ENCODE data around the gene TMEM184A. TPM values are rescaled to one million over a fixed set of nuclear protein-coding genes. Genes with fewer than 3 reads are reported as not detected.

TMEM184A gene
- total and polyA plus RNA-seq, 2 of the 8 experiments (the other 6 are each of a cell fraction or from before 2014, with no cell fraction given): 1.8 to 2.1 TPM

DNA sequence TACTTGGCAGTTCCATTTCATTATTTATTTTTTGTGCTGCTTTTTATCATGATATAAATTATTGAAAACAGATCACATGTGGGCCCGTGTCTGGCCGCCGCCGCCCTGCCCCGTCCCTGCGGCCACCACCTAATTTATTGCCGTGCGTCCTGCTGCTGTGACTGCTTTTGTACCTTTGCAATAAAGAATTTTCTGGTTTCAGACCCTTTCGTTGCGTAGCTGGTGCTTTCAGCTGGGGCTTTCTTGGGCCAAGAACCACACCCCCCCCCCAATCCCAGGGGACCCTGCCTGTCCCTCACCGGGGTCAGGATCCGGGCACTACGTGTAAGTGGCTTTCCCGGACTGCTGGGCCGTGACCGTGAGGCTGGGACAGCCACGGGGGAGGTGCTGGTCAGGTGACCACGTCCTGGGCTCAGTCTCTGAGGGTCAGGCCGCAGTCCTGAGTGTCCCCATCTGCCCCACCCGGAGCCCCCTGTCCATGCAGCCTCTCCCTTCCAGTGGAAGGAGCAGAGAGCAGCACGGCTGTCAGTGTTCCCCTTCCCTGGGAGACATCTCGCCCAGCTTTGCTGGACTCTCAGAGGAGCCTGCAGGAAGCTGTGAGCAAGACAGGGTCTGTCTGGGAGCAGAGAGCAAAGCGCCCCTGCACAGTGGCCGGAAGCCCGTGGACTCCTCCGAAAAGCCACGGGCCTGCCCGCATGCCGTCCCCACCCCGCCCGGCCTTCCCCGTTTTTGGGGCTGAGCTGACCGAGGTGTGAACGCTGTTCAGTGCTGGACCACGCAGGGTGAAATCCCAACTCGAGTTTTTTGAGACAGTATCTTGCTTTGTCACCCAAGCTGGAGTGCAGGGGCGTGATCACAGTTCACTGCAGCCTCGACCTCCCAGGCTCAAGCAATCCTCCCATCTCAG lies 12.9 kb downstream of the TMEM184A start:
- Histone ChIP-seq H3K23me2 (ENCODE audit: low read depth, low read length) (no peaks in the 10 kb centered on the region), H3K4me3 (ENCODE audit: extremely low read depth in 1 of 4, insufficient read depth in 2 of 4, low read depth in 3 of 4, low read length in 4 of 4) (no peak overlapping the region), H4K8ac (ENCODE audit: extremely low read depth, insufficient read depth, low read length) (no peak overlapping the region; the same call in 1 of the 2 replicates), H2AK5ac (ENCODE audit: low read depth, low read length) (no peak overlapping the region), H3K79me1 (ENCODE audit: low read depth, low read length) (peaks cover under 1% of the 10 kb centered on the region; the same call in 1 of the 2 replicates), H4K20me1 (replicated peaks in 1 of 2; ENCODE audit: control insufficient read depth in 1 of 2, insufficient read depth in 2 of 2, low read length in 2 of 2) (peaks cover 0 to 7% of the 10 kb centered on the region in 2 experiments), H3K18ac (ENCODE audit: extremely low read depth, low read length) (no peak overlapping the region), H3K9me3 (ENCODE audit: insufficient read depth in 2 of 2, low read depth in 1 of 2, low read length in 1 of 2) (no peaks in the 10 kb centered on the region), H4K91ac (replicated peaks; ENCODE audit: insufficient read length, low read length) (no peak overlapping the region), H3K9ac (replicated peaks in 1 of 4; ENCODE audit: extremely low read depth in 1 of 4, low read depth in 3 of 4, low read length in 3 of 4) (no peak overlapping the region), H2BK5ac (ENCODE audit: low read depth, low read length) (no peak overlapping the region), H2AFZ (ENCODE audit: low read length) (no peak overlapping the region), H3K23ac (ENCODE audit: insufficient read length) (no peak overlapping the region), H4K5ac (ENCODE audit: insufficient read length, low read depth, low read length) (no peak overlapping the region), H2BK120ac (replicated peaks; ENCODE audit: low read depth, low read length) (no peak overlapping the region), H2BK12ac (ENCODE audit: low read depth, low read length) (no peak overlapping the region), H2BK15ac (ENCODE audit: low read length) (no peak overlapping the region), H2BK20ac (ENCODE audit: low read length) (no peak overlapping the region), H3K4me2 (ENCODE audit: insufficient read depth in 1 of 2, low read depth in 2 of 2, low read length in 2 of 2) (no peak overlapping the region), H3K4me1 (replicated peaks in 1 of 4; ENCODE audit: control insufficient read depth in 3 of 4, insufficient read depth in 4 of 4, low read length in 3 of 4) (no peaks in the 10 kb centered on the region), H3K36me3 (ENCODE audit: control insufficient read depth in 2 of 4, insufficient read depth in 4 of 4, low read length in 3 of 4) (peaks cover 0 to 17% (median 0%) of the 10 kb centered on the region in 4 experiments; a peak in 4 of 8 replicates), H3K4ac (replicated peaks; ENCODE audit: insufficient read length, low read depth, low read length) (no peak overlapping the region), H3K27me3 (replicated peaks in 1 of 4; ENCODE audit: control insufficient read depth in 3 of 4, extremely low read depth in 1 of 4, insufficient read depth in 3 of 4, low read length in 3 of 4) (no peaks in the 10 kb centered on the region), H3K14ac (ENCODE audit: insufficient read length) (no peak overlapping the region), H3K79me2 (ENCODE audit: control insufficient read depth in 1 of 2, insufficient read depth in 2 of 2, low read length in 2 of 2) (peaks cover 0 to 4% of the 10 kb centered on the region in 2 experiments; a peak in 2 of 4 replicates), H3K27ac (ENCODE audit: low read depth, low read length) (no peak overlapping the region), H3K56ac (replicated peaks; ENCODE audit: insufficient read length, low read depth, low read length) (no peak overlapping the region)
- WGBS, 2 experiments (ENCODE audit: extremely low coverage in 1 of 2, insufficient coverage in 1 of 2, insufficient read length in 1 of 2, insufficient replicate concordance in 2 of 2, low coverage in 1 of 2, low lambda C conversion rate in 2 of 2, missing lambda C conversion rate in 1 of 2): 94% methylated on average over 38 of the region's 38 CpGs; no CpG with 5 or more reads in 1 of the 2 experiments
- CTCF ChIA-PET (ENCODE audit: partially characterized antibody): interaction anchor here (0.9 to 3.7 kb wide), 4 partner anchors 12 to 38 kb away, joined by 3 to 15 read pairs (median 4); partner anchors contain the start of gene TMEM184A
- POLR2A ChIA-PET (ENCODE audit: partially characterized antibody): interaction anchor here (0.6 to 4.9 kb wide), 4 partner anchors 9 to 37 kb away, joined by 3 to 26 read pairs (median 4); no protein-coding TSS in a partner anchor
- no peak for TF ChIP-seq BCL11A (IDR thresholded peaks at IDR 0.05; ENCODE audit: low read depth in 2 of 2, low read length in 2 of 2)
- FAIRE-seq (no peak), DNase-seq (ENCODE audit: low read depth in 1 of 2, low spot score in 2 of 2) (no peak)
